H1 (cell line): ENCODE measurements around the gene VPS26B. TPM values are rescaled to one million over a fixed set of nuclear protein-coding genes. Genes with fewer than 3 reads are reported as not detected.

ENCODE experiments used
- CTCF ChIA-PET: fragments of 300-600 bp; sonication (Branson Sonifier 250); formaldehyde crosslinking; loops from one replicate; lab custom pipeline; 2021; ENCODE audit not compliant: partially characterized antibody; lab: Charles Lee
- POLR2A ChIA-PET: fragments of 300-600 bp; sonication (Branson Sonifier 250); formaldehyde crosslinking; loops from one replicate; lab custom pipeline; 2021; ENCODE audit warnings: inconsistent platforms; ENCODE audit not compliant: partially characterized antibody; lab: Charles Lee
- DNase-seq, 2 experiments: peaks; one replicate each; pipeline versions ENCODE4 v3.0.0 to v3.0.0-alpha.2; 2010 to 2022; ENCODE audit warnings: low spot score in 2 of 2, low read depth in 1 of 2, mixed read lengths in 1 of 2
- FAIRE-seq: peaks from 2 replicates; lab custom pipeline; 2011; peaks lifted over from hg19 to GRCh38; lab: Jason Lieb, UNC
- H2AFZ ChIP-seq: 2 replicates; pipeline ENCODE4 v1.8.1; 2012; ENCODE audit warnings: low read length, inconsistent platforms
- H2AK5ac ChIP-seq: 2 replicates; pipeline ENCODE4 v1.6.1; 2013; ENCODE audit warnings: low read depth, low read length
- H2BK120ac ChIP-seq: replicated peaks from 2 replicates; pipeline ENCODE3; 2013; ENCODE audit warnings: low read depth, low read length, inconsistent platforms
- H2BK12ac ChIP-seq: 2 replicates; pipeline ENCODE4 v1.6.1; 2013; ENCODE audit warnings: low read depth, low read length
- H2BK15ac ChIP-seq: 2 replicates; pipeline ENCODE4 v1.6.1; 2013; ENCODE audit warnings: low read length
- H2BK20ac ChIP-seq: 2 replicates; pipeline ENCODE4 v1.6.1; 2013; ENCODE audit warnings: low read length
- H2BK5ac ChIP-seq: 2 replicates; pipeline ENCODE4 v1.6.1; 2013; ENCODE audit warnings: low read depth, low read length
- H3K14ac ChIP-seq: 2 replicates; pipeline ENCODE4 v1.6.1; 2013; ENCODE audit warnings: inconsistent platforms; ENCODE audit not compliant: insufficient read length
- H3K18ac ChIP-seq: 2 replicates; pipeline ENCODE4 v1.6.1; 2013; ENCODE audit warnings: low read length; ENCODE audit errors: extremely low read depth
- H3K23ac ChIP-seq: 2 replicates; pipeline ENCODE4 v1.6.1; 2013; ENCODE audit warnings: inconsistent platforms; ENCODE audit not compliant: insufficient read length
- H3K23me2 ChIP-seq: 2 replicates; pipeline ENCODE4 v1.6.1; 2013; ENCODE audit warnings: low read depth, low read length
- H3K27ac ChIP-seq: 2 replicates; pipeline ENCODE4 v1.6.1; 2011; ENCODE audit warnings: low read depth, low read length, inconsistent platforms
- H3K27me3 ChIP-seq, 4 experiments: replicated peaks in 1 of 4; 1 replicate in 1 of 4; 2 replicates in 3 of 4; pipeline versions ENCODE4 v1.6.1 to v1.8.1; 2011 to 2013; ENCODE audit warnings: low read length in 3 of 4, mild to moderate bottlenecking in 3 of 4, inconsistent platforms in 2 of 4, mixed read lengths in 2 of 4, moderate library complexity in 1 of 4; ENCODE audit not compliant: control insufficient read depth in 3 of 4, insufficient read depth in 3 of 4; ENCODE audit errors: extremely low read depth in 1 of 4
- H3K36me3 ChIP-seq, 4 experiments: 2 replicates each; pipeline versions ENCODE4 v1.6.1 to v1.8.1; 2011 to 2013; ENCODE audit warnings: mild to moderate bottlenecking in 4 of 4, low read length in 3 of 4, moderate library complexity in 2 of 4, control low read depth in 1 of 4, inconsistent platforms in 1 of 4; ENCODE audit not compliant: insufficient read depth in 4 of 4, control insufficient read depth in 2 of 4
- H3K4ac ChIP-seq: replicated peaks from 2 replicates; pipeline ENCODE3; 2013; ENCODE audit warnings: low read length, low read depth, mixed read lengths, inconsistent platforms; ENCODE audit not compliant: insufficient read length
- H3K4me1 ChIP-seq, 4 experiments: replicated peaks in 1 of 4; 1 replicate in 1 of 4; 2 replicates in 3 of 4; pipeline versions ENCODE4 v1.6.1 to v1.8.1; 2011 to 2013; ENCODE audit warnings: low read length in 3 of 4, inconsistent platforms in 2 of 4, mixed read lengths in 1 of 4; ENCODE audit not compliant: insufficient read depth in 4 of 4, control insufficient read depth in 3 of 4
- H3K4me2 ChIP-seq, 2 experiments: 2 replicates each; pipeline versions ENCODE4 v1.6.1 to v1.8.1; 2011 to 2013; ENCODE audit warnings: low read depth in 2 of 2, low read length in 2 of 2, control low read depth in 1 of 2, inconsistent platforms in 1 of 2, mild to moderate bottlenecking in 1 of 2; ENCODE audit not compliant: insufficient read depth in 1 of 2
- H3K4me3 ChIP-seq, 4 experiments: fragments of 200-600, 300-600 bp in 1 of 4; sonication (generic), shearing (Covaris generic), sonication (Bioruptor Twin) in 1 of 4; 2 replicates each; pipeline versions ENCODE4 v1.5.1 to v1.8.1; 2011 to 2016; ENCODE audit warnings: low read length in 4 of 4, low read depth in 3 of 4, control low read depth in 2 of 4, inconsistent platforms in 2 of 4, mild to moderate bottlenecking in 2 of 4, mixed read lengths in 1 of 4, moderate library complexity in 1 of 4; ENCODE audit not compliant: insufficient read depth in 2 of 4; ENCODE audit errors: extremely low read depth in 1 of 4
- H3K56ac ChIP-seq: replicated peaks from 2 replicates; pipeline ENCODE3; 2013; ENCODE audit warnings: low read depth, mild to moderate bottlenecking, mixed read lengths, low read length, inconsistent platforms; ENCODE audit not compliant: insufficient read length
- H3K79me1 ChIP-seq: 2 replicates; pipeline ENCODE4 v1.6.1; 2013; ENCODE audit warnings: low read depth, low read length, control low read depth
- H3K79me2 ChIP-seq, 2 experiments: 2 replicates each; pipeline versions ENCODE4 v1.6.1 to v1.8.1; 2012 to 2013; ENCODE audit warnings: low read length in 2 of 2, mild to moderate bottlenecking in 2 of 2, inconsistent platforms in 1 of 2; ENCODE audit not compliant: insufficient read depth in 2 of 2, control insufficient read depth in 1 of 2
- H3K9ac ChIP-seq, 4 experiments: replicated peaks in 1 of 4; 1 replicate in 1 of 4; 2 replicates in 3 of 4; pipeline versions ENCODE4 v1.6.1 to v1.8.1; 2011 to 2013; ENCODE audit warnings: low read depth in 3 of 4, low read length in 3 of 4, control low read depth in 2 of 4, mild to moderate bottlenecking in 2 of 4, moderate library complexity in 2 of 4, inconsistent platforms in 1 of 4; ENCODE audit errors: extremely low read depth in 1 of 4
- H3K9me3 ChIP-seq, 2 experiments: 2 replicates each; pipeline versions ENCODE4 v1.6.1 to v1.8.1; 2012 to 2013; ENCODE audit warnings: mild to moderate bottlenecking in 2 of 2, moderate library complexity in 2 of 2, control low read depth in 1 of 2, inconsistent platforms in 1 of 2, low read depth in 1 of 2, low read length in 1 of 2, mixed read lengths in 1 of 2; ENCODE audit not compliant: insufficient read depth in 2 of 2
- H4K20me1 ChIP-seq, 2 experiments: replicated peaks in 1 of 2; 2 replicates each; pipeline versions ENCODE3 to v1.8.1; 2011 to 2013; ENCODE audit warnings: inconsistent platforms in 2 of 2, low read length in 2 of 2, mild to moderate bottlenecking in 1 of 2; ENCODE audit not compliant: insufficient read depth in 2 of 2, control insufficient read depth in 1 of 2
- H4K5ac ChIP-seq: 2 replicates; pipeline ENCODE4 v1.6.1; 2013; ENCODE audit warnings: low read length, low read depth, mixed read lengths, inconsistent platforms; ENCODE audit not compliant: insufficient read length
- H4K8ac ChIP-seq: 2 replicates; pipeline ENCODE4 v1.8.0; 2013; ENCODE audit warnings: mild to moderate bottlenecking, moderate library complexity, low read length, inconsistent platforms; ENCODE audit not compliant: insufficient read depth; ENCODE audit errors: extremely low read depth
- H4K91ac ChIP-seq: replicated peaks from 2 replicates; pipeline ENCODE3; 2013; ENCODE audit warnings: low read length, mixed read lengths, inconsistent platforms; ENCODE audit not compliant: insufficient read length
- CTCF ChIP-seq, 3 experiments: IDR thresholded peaks; 1 replicate in 2 of 3; 2 replicates in 1 of 3; pipeline versions ENCODE4 v1.5.1 to v1.6.1; 2011; ENCODE audit warnings: low read length in 3 of 3, mild to moderate bottlenecking in 3 of 3, inconsistent platforms in 2 of 3, low read depth in 1 of 3, moderate library complexity in 1 of 3; ENCODE audit not compliant: insufficient read depth in 1 of 3; ENCODE audit errors: control extremely low read depth in 1 of 3
- MAFK ChIP-seq: IDR thresholded peaks from 2 replicates; pipeline ENCODE4 v1.6.1; 2012; ENCODE audit warnings: low read depth, mild to moderate bottlenecking, improper control_type of control experiment, low read length
- POLR2A ChIP-seq, 2 experiments: IDR thresholded peaks; 1 replicate in 1 of 2; 2 replicates in 1 of 2; pipeline ENCODE4 v1.6.1; 2011; ENCODE audit warnings: low read depth in 2 of 2, low read length in 2 of 2, mild to moderate bottlenecking in 2 of 2; ENCODE audit errors: control extremely low read depth in 1 of 2
- POU5F1 ChIP-seq: IDR thresholded peaks from 2 replicates; pipeline ENCODE4 v1.6.1; 2011; ENCODE audit warnings: low read depth, mild to moderate bottlenecking, low read length, moderate library complexity
- RFX5 ChIP-seq: IDR thresholded peaks from 2 replicates; pipeline ENCODE4 v1.6.1; 2011; ENCODE audit warnings: low read depth, low read length, improper control_type of control experiment, borderline replicate concordance
- WGBS, 2 experiments: shearing (Covaris generic) in 1 of 2; methylation state at CpG; one replicate each; pipeline versions ENCODE4 v1.1.6 to v1.1.7; 2013 to 2015; ENCODE audit warnings: low lambda C conversion rate in 2 of 2, mixed read lengths in 2 of 2, inconsistent platforms in 1 of 2, low coverage in 1 of 2, missing lambda C conversion rate in 1 of 2; ENCODE audit not compliant: insufficient replicate concordance in 2 of 2, insufficient coverage in 1 of 2, insufficient read length in 1 of 2; ENCODE audit errors: extremely low coverage in 1 of 2, missing lambda C conversion rate in 1 of 2; 5-methylcytosine and 5-hydroxymethylcytosine counted together
- polyA plus RNA-seq, 7 experiments: library from polyadenylated mRNA; depleted of rRNA in 3 of 7; stranded (reverse) in 5 of 7; unstranded in 2 of 7; fragments of >200 nt in 5 of 7; fragments of 200-250 nt in 2 of 7; gene quantifications; 1 replicate in 5 of 7; 2 replicates in 1 of 7; 4 replicates in 1 of 7; pipeline versions ENCODE4 v1.2.1 to v1.2.3, GENCODE V29; 2011 to 2013; ENCODE audit warnings: missing spikeins in 2 of 7, mixed read lengths in 2 of 7
- total RNA-seq: library from RNA; stranded (reverse); fragmentation: NEBNext Ultra II Directional; extraction: Animal tissue kit (Norgen Biotek cat#: 25700); gene quantifications from 2 replicates; pipeline ENCODE4 v1.2.1, GENCODE V29; 2021

VPS26B gene
- total and polyA plus RNA-seq, 2 of the 8 experiments (the other 6 are each of a cell fraction or from before 2014, with no cell fraction given) = 18.3 to 27.0 TPM

- 82% methylated on average over 5 of the region's 5 CpGs; no CpG with 5 or more reads in 1 of the 2 experiments for WGBS, 2 experiments
- POLR2A ChIA-PET = interaction anchor here (1.2 to 9.2 kb wide), 4 partner anchors 10 to 13 kb away, joined by 4 to 76 read pairs (median 4); partner anchors contain the start of genes ACAD8, GLB1L3 and THYN1
- no peak overlapping the region for H3K4me2 ChIP-seq
Measured at GRCh38 chr11:134266440-134266839, 42.0 kb downstream of the VPS26B start.

More at GRCh38 chr11:134266440-134266839, 42.0 kb downstream of the VPS26B start:
- peaks cover 3% of the 10 kb centered on the region; the same call in 1 of the 2 replicates for H3K79me1 ChIP-seq
- CTCF ChIA-PET = interaction anchor here (7.1 kb wide), 1 partner anchor 9 kb away, joined by 114 read pairs; the partner anchor contains the start of gene GLB1L3
- peaks cover 0 to 58% of the 10 kb centered on the region in 2 experiments; a peak in 3 of 4 replicates for H3K79me2 ChIP-seq
- no peaks in the 10 kb centered on the region for H3K23me2 ChIP-seq
- no peak overlapping the region for H4K8ac ChIP-seq
- no peak overlapping the region for H4K5ac ChIP-seq
- H2BK120ac ChIP-seq = no peak overlapping the region
- no peak overlapping the region for H3K23ac ChIP-seq
- H2BK15ac ChIP-seq = no peak overlapping the region
- H3K56ac ChIP-seq = no peak overlapping the region
- no peak overlapping the region for H3K14ac ChIP-seq
- H2AFZ ChIP-seq = no peak overlapping the region
- no peak overlapping the region for H2BK20ac ChIP-seq
- no peak for DNase-seq
- H4K20me1 ChIP-seq = peaks cover 0 to 4% of the 10 kb centered on the region in 2 experiments
- H3K27me3 ChIP-seq = no peaks in the 10 kb centered on the region
- TF ChIP-seq MAFK (no peak), RFX5 (no peak), POU5F1 (no peak), POLR2A (IDR thresholded peaks at IDR 0.05; ENCODE audit: control extremely low read depth in 1 of 2, low read depth in 2 of 2, low read length in 2 of 2) (no peak), CTCF (IDR thresholded peaks at IDR 0.05; ENCODE audit: control extremely low read depth in 1 of 3, insufficient read depth in 1 of 3, low read depth in 1 of 3, low read length in 3 of 3) (no peak)
- H3K4ac ChIP-seq = no peak overlapping the region
- H3K9ac ChIP-seq = no peak overlapping the region
- peaks cover 6 to 25% (median 11%) of the 10 kb centered on the region in 4 experiments for H3K4me1 ChIP-seq
- no peaks in the 10 kb centered on the region for H3K9me3 ChIP-seq
- H2AK5ac ChIP-seq = no peak overlapping the region
- no peak overlapping the region for H2BK5ac ChIP-seq
- H4K91ac ChIP-seq = no peak overlapping the region
- H3K18ac ChIP-seq = no peak overlapping the region
- H3K4me3 ChIP-seq = no peak overlapping the region
- H3K36me3 ChIP-seq = peaks cover 0 to 18% (median 7%) of the 10 kb centered on the region in 4 experiments; a peak in 4 of 8 replicates
- no peak overlapping the region for H3K27ac ChIP-seq
- H2BK12ac ChIP-seq = no peak overlapping the region
- FAIRE-seq = no peak
